Chondrocyte (in vitro differentiated cells): ENCODE measurements around the gene FHL1. TPM values are rescaled to one million over a fixed set of nuclear protein-coding genes. Genes with fewer than 3 reads are reported as not detected.

Experiments used
- DNase-seq: peaks from one replicate; pipeline ENCODE4 v3.0.0; 2021; ENCODE audit warnings: mixed read lengths, low spot score
- H3K27ac Mint-ChIP-seq: one replicate; pipeline ENCODE4 v1.8.0; 2021; ENCODE audit warnings: mild to moderate bottlenecking, moderate library complexity, mixed read lengths; ENCODE audit not compliant: unreplicated experiment
- H3K27me3 Mint-ChIP-seq: 2 replicates; pipeline ENCODE4 v1.8.0; 2021; ENCODE audit warnings: low read depth, mixed read lengths
- H3K36me3 Mint-ChIP-seq: 2 replicates; pipeline ENCODE4 v1.8.0; 2021; ENCODE audit warnings: low read depth, mixed read lengths
- H3K4me1 Mint-ChIP-seq: 2 replicates; pipeline ENCODE4 v1.8.0; 2021; ENCODE audit warnings: low read depth, mild to moderate bottlenecking, mixed read lengths
- H3K4me3 Mint-ChIP-seq: one replicate; pipeline ENCODE4 v1.8.0; 2021; ENCODE audit warnings: mild to moderate bottlenecking, moderate library complexity, mixed read lengths; ENCODE audit not compliant: unreplicated experiment
- H3K9me3 Mint-ChIP-seq: 2 replicates; pipeline ENCODE4 v1.8.0; 2021; ENCODE audit warnings: low read depth, mixed read lengths
- CTCF ChIP-seq: fragments of 200-600 bp; sonication (generic); IDR thresholded peaks from 2 replicates; pipeline ENCODE4 v1.5.0; 2021; ENCODE audit warnings: antibody characterized with exemption, mild to moderate bottlenecking, moderate library complexity
- total RNA-seq: library from RNA; stranded (reverse); gene quantifications from 3 replicates; pipeline ENCODE4 v1.2.1, GENCODE V29; 2021

Gene FHL1
- total RNA-seq, 1 donor from 2014 or later = 1,032 TPM

- peak overlapping the region; percentile 95 for H3K27ac Mint-ChIP-seq
- H3K27me3 Mint-ChIP-seq = no peaks in the 10 kb centered on the region
- TF ChIP-seq CTCF = no peak
- H3K9me3 Mint-ChIP-seq = peaks cover 13% of the 10 kb centered on the region
- no peak for DNase-seq
- peaks cover 87% of the 10 kb centered on the region for H3K4me1 Mint-ChIP-seq
- peaks cover 4% of the 10 kb centered on the region for H3K36me3 Mint-ChIP-seq
- peak overlapping the region; percentile 37 for H3K4me3 Mint-ChIP-seq
These were observed 24.1 kb downstream of the FHL1 start for GRCh38 chrX:136171420-136171819.

GRCh38 chrX:136176399-136176825 lies 29.1 kb downstream of the FHL1 start:
- Mint-ChIP-seq H3K27ac (peak overlapping the region; percentile 93), H3K36me3 (peaks cover 5% of the 10 kb centered on the region), H3K9me3 (no peaks in the 10 kb centered on the region), H3K4me3 (peak overlapping the region; percentile 11), H3K4me1 (peaks cover 83% of the 10 kb centered on the region), H3K27me3 (no peaks in the 10 kb centered on the region)
- no peak for DNase-seq
- no peak for TF ChIP-seq CTCF

GRCh38 chrX:136179133-136179532 lies 31.8 kb downstream of the FHL1 start:
- Mint-ChIP-seq H3K9me3 (no peaks in the 10 kb centered on the region), H3K36me3 (peaks cover 6% of the 10 kb centered on the region), H3K4me3 (no peak overlapping the region), H3K27ac (peak overlapping the region; percentile 58), H3K4me1 (peaks cover 94% of the 10 kb centered on the region), H3K27me3 (no peaks in the 10 kb centered on the region)
- no peak for DNase-seq
- TF ChIP-seq CTCF = no peak

GRCh38 chrX:136182414-136182813 lies 35.1 kb downstream of the FHL1 start:
- DNase-seq = no peak
- no peaks in the 10 kb centered on the region for H3K9me3 Mint-ChIP-seq
- H3K4me3 Mint-ChIP-seq = no peak overlapping the region
- H3K4me1 Mint-ChIP-seq = peaks cover 88% of the 10 kb centered on the region
- no peaks in the 10 kb centered on the region for H3K27me3 Mint-ChIP-seq
- TF ChIP-seq CTCF = no peak
- peak overlapping the region; percentile 68 for H3K27ac Mint-ChIP-seq
- H3K36me3 Mint-ChIP-seq = peaks cover 7% of the 10 kb centered on the region

GRCh38 chrX:136183172-136183571 lies 35.8 kb downstream of the FHL1 start:
- no peaks in the 10 kb centered on the region for H3K27me3 Mint-ChIP-seq
- peaks cover 84% of the 10 kb centered on the region for H3K4me1 Mint-ChIP-seq
- DNase-seq = no peak
- peak overlapping the region; percentile 68 for H3K27ac Mint-ChIP-seq
- H3K9me3 Mint-ChIP-seq = no peaks in the 10 kb centered on the region
- TF ChIP-seq CTCF = no peak
- H3K36me3 Mint-ChIP-seq = peaks cover 7% of the 10 kb centered on the region
- H3K4me3 Mint-ChIP-seq = no peak overlapping the region
